ENCODE results near the gene RBM39. TPM values are rescaled to one million over a fixed set of nuclear protein-coding genes. Genes with fewer than 3 reads are reported as not detected.

RBM39 gene
- total and polyA plus RNA-seq, 2 of the 13 experiments (the other 11 are each of a cell fraction or from before 2014, with no cell fraction given): 788 to 920 TPM

GRCh38 chr20:35699127-35699956, 42.7 kb downstream of the RBM39 start, which contains the start of the genes NFS1 and ROMO1 (continued):
- TF ChIP-seq SKIL (CRISPR knock-in tag; IDR thresholded peaks at IDR 0.05; ENCODE audit: borderline replicate concordance) (peak; percentile 63; the same call in 1 of the 2 replicates), RFX5 (IDR thresholded peaks at IDR 0.05; ENCODE audit: low read depth, low read length) (0 out of 2 replicates have a peak, but pooled peaks have one; percentile 48), CTCF (CRISPR knock-in tag; IDR thresholded peaks at IDR 0.05) (peak; percentile 94), ZNF331 (CRISPR knock-in tag; IDR thresholded peaks at IDR 0.05) (no peak; the same call in none of the 2 replicates), ZSCAN22 (CRISPR knock-in tag; IDR thresholded peaks at IDR 0.05) (peak; percentile 53), IKZF4 (CRISPR knock-in tag; IDR thresholded peaks at IDR 0.05; ENCODE audit: borderline replicate concordance, low read depth, not compliant biosample characterization) (peak; percentile 88), ZKSCAN1 (IDR thresholded peaks at IDR 0.05; ENCODE audit: low read length) (no peak; the same call in 1 of the 2 replicates), ZNF431 (CRISPR knock-in tag; IDR thresholded peaks at IDR 0.05; ENCODE audit: borderline replicate concordance, low read depth) (peak; percentile 97), ZBTB25 (CRISPR knock-in tag; IDR thresholded peaks at IDR 0.05) (peak; percentile 99), ZNF124 (CRISPR knock-in tag; IDR thresholded peaks at IDR 0.05) (peak; percentile 99), FOXO1 (CRISPR knock-in tag; IDR thresholded peaks at IDR 0.05) (peak; percentile 66), EZH2 (conservative IDR thresholded peaks at IDR 0.05; ENCODE audit: low read depth, low read length) (no peak), ISL2 (CRISPR knock-in tag; IDR thresholded peaks at IDR 0.05) (peak; percentile 93), EP300 (IDR thresholded peaks at IDR 0.05; ENCODE audit: low read depth in 2 of 2, low read length in 2 of 2) (peak; percentile 19 to 54; a peak in 3 of 4 replicates), EP300 (CRISPR knock-in tag; IDR thresholded peaks at IDR 0.05; ENCODE audit: borderline replicate concordance) (peak; percentile 69), ZNF674 (CRISPR knock-in tag; IDR thresholded peaks at IDR 0.05; ENCODE audit: low read depth) (no peak; the same call in none of the 2 replicates), ZNF558 (CRISPR knock-in tag; IDR thresholded peaks at IDR 0.05; ENCODE audit: borderline replicate concordance) (peak; percentile 97), PRDM15 (CRISPR knock-in tag; IDR thresholded peaks at IDR 0.05) (peak; percentile 73), NFE2L1 (CRISPR knock-in tag; IDR thresholded peaks at IDR 0.05; ENCODE audit: borderline replicate concordance) (peak; percentile 87), CC2D1A (CRISPR knock-in tag; IDR thresholded peaks at IDR 0.05) (0 out of 2 replicates have a peak, but pooled peaks have one; percentile 79)
